ENCODE results near the gene PLXND1.

PLXND1 gene

DNA sequence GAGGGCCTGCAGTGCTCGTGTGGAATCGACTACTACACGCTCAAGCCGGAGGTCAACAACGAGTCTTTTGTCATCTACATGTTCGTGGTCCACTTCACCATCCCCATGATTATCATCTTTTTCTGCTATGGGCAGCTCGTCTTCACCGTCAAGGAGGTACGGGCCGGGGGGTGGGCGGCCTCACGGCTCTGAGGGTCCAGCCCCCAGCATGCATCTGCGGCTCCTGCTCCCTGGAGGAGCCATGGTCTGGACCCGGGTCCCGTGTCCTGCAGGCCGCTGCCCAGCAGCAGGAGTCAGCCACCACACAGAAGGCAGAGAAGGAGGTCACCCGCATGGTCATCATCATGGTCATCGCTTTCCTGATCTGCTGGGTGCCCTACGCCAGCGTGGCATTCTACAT is 74.2 kb downstream of the PLXND1 start:
- no peak overlapping the region for H3K4me3 ChIP-seq (ENCODE audit: low read depth, low read length)
- H3K27ac ChIP-seq = no peak overlapping the region
- H3K36me3 ChIP-seq (replicated peaks) = no peaks in the 10 kb centered on the region
- in situ Hi-C loops (cut with HindIII; ENCODE audit: low pct_ligation_motif_present, low sequenced_read_pairs) = no loop called here
- H3K27me3 ChIP-seq (replicated peaks) = no peaks in the 10 kb centered on the region
- no peak for DNase-seq
- TF ChIP-seq, protein P1, sequence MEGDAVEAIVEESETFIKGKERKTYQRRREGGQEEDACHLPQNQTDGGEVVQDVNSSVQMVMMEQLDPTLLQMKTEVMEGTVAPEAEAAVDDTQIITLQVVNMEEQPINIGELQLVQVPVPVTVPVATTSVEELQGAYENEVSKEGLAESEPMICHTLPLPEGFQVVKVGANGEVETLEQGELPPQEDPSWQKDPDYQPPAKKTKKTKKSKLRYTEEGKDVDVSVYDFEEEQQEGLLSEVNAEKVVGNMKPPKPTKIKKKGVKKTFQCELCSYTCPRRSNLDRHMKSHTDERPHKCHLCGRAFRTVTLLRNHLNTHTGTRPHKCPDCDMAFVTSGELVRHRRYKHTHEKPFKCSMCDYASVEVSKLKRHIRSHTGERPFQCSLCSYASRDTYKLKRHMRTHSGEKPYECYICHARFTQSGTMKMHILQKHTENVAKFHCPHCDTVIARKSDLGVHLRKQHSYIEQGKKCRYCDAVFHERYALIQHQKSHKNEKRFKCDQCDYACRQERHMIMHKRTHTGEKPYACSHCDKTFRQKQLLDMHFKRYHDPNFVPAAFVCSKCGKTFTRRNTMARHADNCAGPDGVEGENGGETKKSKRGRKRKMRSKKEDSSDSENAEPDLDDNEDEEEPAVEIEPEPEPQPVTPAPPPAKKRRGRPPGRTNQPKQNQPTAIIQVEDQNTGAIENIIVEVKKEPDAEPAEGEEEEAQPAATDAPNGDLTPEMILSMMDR (IDR thresholded peaks at IDR 0.05; ENCODE audit: low read depth, low read length, missing control alignments) = no peak

DNA sequence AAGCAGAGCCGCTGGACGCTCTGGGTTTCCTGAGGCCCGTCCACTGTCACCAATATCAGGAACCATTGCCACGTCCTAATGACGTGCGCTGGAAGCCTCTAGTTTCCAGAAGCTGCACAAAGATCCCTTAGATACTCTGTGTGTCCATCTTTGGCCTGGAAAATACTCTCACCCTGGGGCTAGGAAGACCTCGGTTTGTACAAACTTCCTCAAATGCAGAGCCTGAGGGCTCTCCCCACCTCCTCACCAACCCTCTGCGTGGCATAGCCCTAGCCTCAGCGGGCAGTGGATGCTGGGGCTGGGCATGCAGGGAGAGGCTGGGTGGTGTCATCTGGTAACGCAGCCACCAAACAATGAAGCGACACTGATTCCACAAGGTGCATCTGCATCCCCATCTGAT is 74.8 kb downstream of the PLXND1 start:
- in situ Hi-C loops (cut with HindIII; ENCODE audit: low pct_ligation_motif_present, low sequenced_read_pairs) = no loop called here
- no peaks in the 10 kb centered on the region for H3K36me3 ChIP-seq (replicated peaks)
- no peak overlapping the region for H3K4me3 ChIP-seq (ENCODE audit: low read depth, low read length)
- TF ChIP-seq, protein P1 (IDR thresholded peaks at IDR 0.05; ENCODE audit: low read depth, low read length, missing control alignments) = no peak
- DNase-seq = no peak
- H3K27me3 ChIP-seq (replicated peaks) = no peaks in the 10 kb centered on the region
- H3K27ac ChIP-seq = no peak overlapping the region

DNA sequence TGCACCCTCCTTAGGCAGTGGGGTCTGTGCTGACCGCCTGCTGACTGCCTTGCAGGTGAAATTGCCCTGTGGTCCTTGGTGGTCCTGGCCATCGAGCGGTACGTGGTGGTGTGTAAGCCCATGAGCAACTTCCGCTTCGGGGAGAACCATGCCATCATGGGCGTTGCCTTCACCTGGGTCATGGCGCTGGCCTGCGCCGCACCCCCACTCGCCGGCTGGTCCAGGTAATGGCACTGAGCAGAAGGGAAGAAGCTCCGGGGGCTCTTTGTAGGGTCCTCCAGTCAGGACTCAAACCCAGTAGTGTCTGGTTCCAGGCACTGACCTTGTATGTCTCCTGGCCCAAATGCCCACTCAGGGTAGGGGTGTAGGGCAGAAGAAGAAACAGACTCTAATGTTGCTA is 75.7 kb downstream of the PLXND1 start:
- Histone ChIP-seq H3K27me3 (replicated peaks) (no peaks in the 10 kb centered on the region), H3K36me3 (replicated peaks) (no peaks in the 10 kb centered on the region), H3K27ac (no peak overlapping the region), H3K4me3 (ENCODE audit: low read depth, low read length) (no peak overlapping the region)
- TF ChIP-seq, protein P1 (IDR thresholded peaks at IDR 0.05; ENCODE audit: low read depth, low read length, missing control alignments) = no peak
- no peak for DNase-seq
- in situ Hi-C loops (cut with HindIII; ENCODE audit: low pct_ligation_motif_present, low sequenced_read_pairs) = no loop called here

DNA sequence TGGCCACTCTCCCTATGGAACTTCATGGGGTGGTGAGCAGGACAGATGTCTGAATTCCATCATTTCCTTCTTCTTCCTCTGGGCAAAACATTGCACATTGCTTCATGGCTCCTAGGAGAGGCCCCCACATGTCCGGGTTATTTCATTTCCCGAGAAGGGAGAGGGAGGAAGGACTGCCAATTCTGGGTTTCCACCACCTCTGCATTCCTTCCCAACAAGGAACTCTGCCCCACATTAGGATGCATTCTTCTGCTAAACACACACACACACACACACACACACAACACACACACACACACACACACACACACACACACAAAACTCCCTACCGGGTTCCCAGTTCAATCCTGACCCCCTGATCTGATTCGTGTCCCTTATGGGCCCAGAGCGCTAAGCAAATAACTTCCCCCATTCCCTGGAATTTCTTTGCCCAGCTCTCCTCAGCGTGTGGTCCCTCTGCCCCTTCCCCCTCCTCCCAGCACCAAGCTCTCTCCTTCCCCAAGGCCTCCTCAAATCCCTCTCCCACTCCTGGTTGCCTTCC is 76.2 kb downstream of the PLXND1 start:
- DNase-seq = no peak
- Histone ChIP-seq H3K4me3 (ENCODE audit: low read depth, low read length) (no peak overlapping the region), H3K36me3 (replicated peaks) (no peaks in the 10 kb centered on the region), H3K27ac (no peak overlapping the region), H3K27me3 (replicated peaks) (no peaks in the 10 kb centered on the region)
- TF ChIP-seq, protein P1 (IDR thresholded peaks at IDR 0.05; ENCODE audit: low read depth, low read length, missing control alignments) = no peak
- in situ Hi-C loops (cut with HindIII; ENCODE audit: low pct_ligation_motif_present, low sequenced_read_pairs) = no loop called here

DNA sequence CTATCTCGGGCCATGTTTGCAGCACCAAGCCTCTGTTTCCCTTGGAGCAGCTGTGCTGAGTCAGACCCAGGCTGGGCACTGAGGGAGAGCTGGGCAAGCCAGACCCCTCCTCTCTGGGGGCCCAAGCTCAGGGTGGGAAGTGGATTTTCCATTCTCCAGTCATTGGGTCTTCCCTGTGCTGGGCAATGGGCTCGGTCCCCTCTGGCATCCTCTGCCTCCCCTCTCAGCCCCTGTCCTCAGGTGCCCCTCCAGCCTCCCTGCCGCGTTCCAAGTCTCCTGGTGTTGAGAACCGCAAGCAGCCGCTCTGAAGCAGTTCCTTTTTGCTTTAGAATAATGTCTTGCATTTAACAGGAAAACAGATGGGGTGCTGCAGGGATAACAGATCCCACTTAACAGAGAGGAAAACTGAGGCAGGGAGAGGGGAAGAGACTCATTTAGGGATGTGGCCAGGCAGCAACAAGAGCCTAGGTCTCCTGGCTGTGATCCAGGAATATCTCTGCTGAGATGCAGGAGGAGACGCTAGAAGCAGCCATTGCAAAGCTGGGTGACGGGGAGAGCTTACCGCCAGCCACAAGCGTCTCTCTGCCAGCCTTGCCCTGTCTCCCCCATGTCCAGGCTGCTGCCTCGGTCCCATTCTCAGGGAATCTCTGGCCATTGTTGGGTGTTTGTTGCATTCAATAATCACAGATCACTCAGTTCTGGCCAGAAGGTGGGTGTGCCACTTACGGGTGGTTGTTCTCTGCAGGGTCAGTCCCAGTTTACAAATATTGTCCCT is 76.9 kb downstream of the PLXND1 start:
- TF ChIP-seq, protein P1 (IDR thresholded peaks at IDR 0.05; ENCODE audit: low read depth, low read length, missing control alignments) = no peak
- no peaks in the 10 kb centered on the region for H3K36me3 ChIP-seq (replicated peaks)
- H3K27ac ChIP-seq = no peak overlapping the region
- in situ Hi-C loops (cut with HindIII; ENCODE audit: low pct_ligation_motif_present, low sequenced_read_pairs) = no loop called here
- no peak for DNase-seq
- H3K27me3 ChIP-seq (replicated peaks) = no peaks in the 10 kb centered on the region
- H3K4me3 ChIP-seq (ENCODE audit: low read depth, low read length) = no peak overlapping the region
